AG09309 (cell line): ENCODE data around the gene CIB2.

ENCODE experiments used
- DNase-seq: peaks from one replicate; pipeline ENCODE4 v3.0.0-alpha.2; 2010; ENCODE audit warnings: low read depth
- H3K4me3 ChIP-seq: 2 replicates; pipeline ENCODE4 v1.5.1; 2011; ENCODE audit warnings: mild to moderate bottlenecking, low read depth, low read length, moderate library complexity; ENCODE audit not compliant: control insufficient read depth
- CTCF ChIP-seq: IDR thresholded peaks from 2 replicates; pipeline ENCODE4 v1.5.1; 2011; ENCODE audit warnings: mild to moderate bottlenecking, low read depth, low read length, inconsistent platforms; ENCODE audit not compliant: insufficient read depth, control insufficient read depth; ENCODE audit errors: missing control alignments

CIB2 gene

GRCh38 chr15:78093242-78094020 lies 37.8 kb downstream of the CIB2 start:
- no peak for TF ChIP-seq CTCF
- H3K4me3 ChIP-seq, result no peak overlapping the region
- DNase-seq, result peak; percentile 68

- no peak within 1 kb of the TSS for H3K4me3 ChIP-seq
- no peak for DNase-seq
- TF ChIP-seq CTCF, result no peak
Observed at GRCh38 chr15:78092261-78093041, 38.8 kb downstream of the CIB2 start, which contains the start of gene SH2D7. Gene SH2D7 (plus strand): TSS chr15:78092561. CDS start chr15:78092585, 24 bp downstream.

- DNase-seq, result no peak
- no peak overlapping the region for H3K4me3 ChIP-seq
- TF ChIP-seq CTCF, result no peak
Observed at GRCh38 chr15:78090422-78091063, 40.7 kb downstream of the CIB2 start.

- no peak overlapping the region for H3K4me3 ChIP-seq
- no peak for DNase-seq
- TF ChIP-seq CTCF, result no peak
Observed at GRCh38 chr15:78088773-78089080, 42.5 kb downstream of the CIB2 start.

- TF ChIP-seq CTCF, result no peak
- no peak for DNase-seq
- no peak overlapping the region for H3K4me3 ChIP-seq
Observed at GRCh38 chr15:78087951-78088772, 43.1 kb downstream of the CIB2 start.

- DNase-seq, result no peak
- no peak overlapping the region for H3K4me3 ChIP-seq
- TF ChIP-seq CTCF, result no peak
Observed at GRCh38 chr15:78085928-78086327, 45.3 kb downstream of the CIB2 start.
